ENCODE results near the gene ADM.
"Not testable (repeated sequence)": the region's sequence is repeated elsewhere in the genome, so short reads cannot be mapped to it uniquely, and the experiment has no call there.

Gene ADM

DNA sequence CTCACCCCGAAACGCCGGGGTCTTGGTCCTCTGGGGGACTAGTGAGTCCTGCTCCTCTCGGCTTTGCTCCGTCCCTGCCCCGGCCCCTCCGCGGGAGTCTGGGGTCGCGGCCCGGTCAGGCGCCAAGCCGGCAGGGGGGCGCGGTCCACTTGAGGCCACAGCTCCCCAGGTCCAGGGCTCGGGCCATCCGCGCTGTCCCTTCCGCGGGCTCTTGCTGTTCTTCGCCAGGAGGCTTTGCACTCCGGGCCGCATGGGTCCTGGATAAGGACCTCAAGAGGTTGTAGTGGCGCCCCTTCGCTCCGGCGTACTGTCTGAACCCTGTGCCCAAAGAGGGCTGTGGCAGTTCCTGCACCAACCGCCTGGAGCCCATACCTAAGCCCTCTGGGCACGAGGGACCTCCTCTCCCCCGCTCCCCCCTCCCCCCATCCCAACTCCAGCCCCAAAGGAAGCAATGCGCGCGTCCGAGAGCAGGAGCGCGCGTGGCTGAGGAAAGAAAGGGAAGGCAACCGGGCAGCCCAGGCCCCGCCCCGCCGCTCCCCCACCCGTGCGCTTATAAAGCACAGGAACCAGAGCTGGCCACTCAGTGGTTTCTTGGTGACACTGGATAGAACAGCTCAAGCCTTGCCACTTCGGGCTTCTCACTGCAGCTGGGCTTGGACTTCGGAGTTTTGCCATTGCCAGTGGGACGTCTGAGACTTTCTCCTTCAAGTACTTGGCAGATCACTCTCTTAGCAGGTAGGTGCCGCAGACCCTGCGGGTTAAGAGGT lies at the start of gene ADM:
ADM (plus strand) TSS at position 579 of the 767 bp plus-strand sequence. CDS start 628 bp downstream, outside the sequence.
- no peak for DNase-seq

DNA sequence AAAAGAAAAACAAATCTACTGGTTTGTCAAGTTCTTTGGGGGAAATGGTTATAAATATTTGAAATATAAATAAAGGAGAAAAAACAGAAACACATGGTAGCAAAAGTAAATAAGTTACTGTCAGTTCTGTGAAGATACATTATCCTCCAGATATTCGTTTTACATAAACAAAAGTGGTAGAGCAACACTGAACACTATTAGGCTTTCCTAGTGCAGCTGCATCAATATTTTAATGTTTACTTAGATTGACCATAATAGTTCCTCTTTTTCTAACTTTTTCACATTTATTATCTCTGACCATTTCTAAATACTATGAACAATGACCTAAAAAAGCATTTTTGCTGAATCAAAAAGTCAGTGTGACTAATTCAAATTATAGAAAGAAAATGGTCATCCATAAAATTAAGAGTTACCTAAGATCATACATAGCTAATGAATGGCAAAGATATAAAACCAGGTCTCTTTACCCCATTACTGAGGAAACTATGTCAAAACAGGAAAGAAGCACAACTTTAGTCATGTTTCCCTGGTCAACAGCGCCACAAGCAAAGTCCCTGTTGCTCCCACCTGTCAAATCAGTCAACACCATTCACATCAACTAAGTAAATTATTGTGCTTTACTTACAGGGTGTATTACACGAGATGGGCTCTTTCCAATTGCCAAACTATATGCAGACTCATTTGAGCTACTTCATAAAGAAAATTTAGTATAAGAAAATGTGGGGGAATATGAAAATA lies 49.3 kb upstream of the ADM start:
- no peak for DNase-seq

- DNase-seq: no peak
These were observed 47.4 kb upstream of the ADM start for GRCh38 chr11:10257478-10257877.

DNA sequence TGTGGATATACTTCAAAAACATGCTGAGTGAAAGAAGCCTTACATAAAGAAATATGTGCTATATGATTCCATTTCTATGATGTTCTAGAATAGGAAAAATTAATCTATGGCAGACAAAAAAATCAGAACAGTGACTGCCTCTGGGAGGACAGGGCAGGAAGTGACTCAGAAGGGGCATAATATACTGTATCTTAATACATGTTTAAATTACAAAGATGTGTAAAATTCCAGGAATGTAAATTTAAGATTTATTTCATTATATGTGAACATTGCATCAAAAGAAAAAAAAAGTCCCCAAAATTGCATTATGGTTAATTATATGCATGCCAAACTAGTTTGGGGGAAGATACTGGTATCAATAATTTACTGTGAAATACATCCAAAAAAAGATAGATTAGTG lies 43.1 kb upstream of the ADM start:
- DNase-seq: no peak

- DNase-seq: no peak
These were observed 40.9 kb upstream of the ADM start for GRCh38 chr11:10263929-10264328.

GRCh38 chr11:10264716-10265115 lies 40.2 kb upstream of the ADM start:
- not testable (repeated sequence) for DNase-seq

DNA sequence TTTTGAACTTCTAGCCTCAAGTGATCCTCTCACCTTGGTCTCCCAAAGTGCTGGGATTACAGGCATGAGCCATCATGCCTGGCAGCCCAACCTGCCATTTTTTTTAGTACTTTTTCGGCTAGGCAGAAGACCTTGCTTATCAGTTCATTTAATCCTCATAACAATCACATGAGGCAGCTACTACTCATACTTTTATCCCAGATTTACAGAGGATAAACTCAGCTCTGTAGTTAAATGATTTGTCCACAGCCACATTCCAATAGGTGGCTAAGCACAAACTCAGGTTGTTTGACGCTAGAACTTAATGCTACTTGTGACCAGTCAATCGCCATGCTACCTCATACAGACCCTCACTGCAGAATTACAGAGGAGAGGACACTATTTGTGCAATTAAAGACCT lies 38.9 kb upstream of the ADM start:
- no peak for DNase-seq

DNA sequence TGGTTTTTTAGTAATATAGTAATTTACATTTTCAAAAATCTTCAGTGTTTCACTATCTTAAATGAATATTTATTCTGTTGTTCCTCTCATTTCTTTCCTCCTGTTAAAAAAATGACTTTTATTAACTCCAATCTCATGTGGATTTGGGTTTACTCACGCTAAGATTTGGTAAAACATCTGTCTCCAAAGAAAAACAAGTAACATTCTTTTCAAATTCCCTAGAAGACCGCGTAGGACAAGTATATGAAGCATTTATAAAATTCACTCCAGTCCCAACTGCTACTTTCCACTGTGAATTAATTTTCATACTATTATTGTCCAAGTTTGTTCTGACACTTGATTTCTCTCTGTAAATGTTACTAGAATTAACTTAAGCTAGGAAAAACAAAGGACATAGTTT lies 37.1 kb upstream of the ADM start:
- DNase-seq: no peak

GRCh38 chr11:10268746-10269488 lies 36.0 kb upstream of the ADM start:
- DNase-seq: no peak

DNA sequence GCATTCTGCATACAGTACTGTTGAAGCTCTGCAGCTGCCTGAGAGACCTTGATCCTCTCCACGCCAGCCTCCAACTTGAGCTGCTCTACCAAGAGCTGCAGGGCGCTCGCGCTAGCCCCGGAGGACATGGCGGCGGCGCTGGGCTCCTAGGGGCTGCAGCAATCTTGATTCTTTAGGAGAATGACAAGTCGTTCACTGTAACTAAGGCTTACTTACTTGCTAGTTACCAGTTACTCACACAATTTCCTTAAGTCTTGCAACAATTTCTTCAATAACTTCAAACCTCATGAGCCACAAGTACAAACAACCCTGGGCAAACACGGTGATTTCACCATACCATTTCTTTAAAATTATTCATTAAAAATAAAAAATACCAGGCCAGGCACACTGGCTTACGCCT lies 32.7 kb upstream of the ADM start:
- no peak for DNase-seq

DNA sequence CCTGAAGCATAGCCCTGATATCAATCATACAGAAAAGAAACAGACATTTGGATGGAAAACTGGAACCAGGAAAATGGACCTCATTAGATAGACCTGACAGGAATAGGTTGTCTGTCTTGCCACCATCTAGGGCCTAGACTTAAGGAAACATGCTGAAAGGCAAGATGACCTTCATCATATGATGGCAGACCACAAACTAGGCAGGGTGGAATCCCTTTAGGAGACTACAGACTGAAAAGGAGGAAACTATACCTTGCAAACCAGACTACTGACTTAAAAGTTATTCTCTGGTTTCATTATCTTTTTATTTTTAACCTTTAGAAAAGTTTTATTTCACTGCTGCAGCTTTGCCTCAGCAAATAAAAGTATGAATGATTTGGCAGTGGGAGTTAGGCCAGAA lies 31.1 kb upstream of the ADM start:
- DNase-seq: no peak

- DNase-seq: no peak
These were observed 30.1 kb upstream of the ADM start for GRCh38 chr11:10274726-10275125.

DNA sequence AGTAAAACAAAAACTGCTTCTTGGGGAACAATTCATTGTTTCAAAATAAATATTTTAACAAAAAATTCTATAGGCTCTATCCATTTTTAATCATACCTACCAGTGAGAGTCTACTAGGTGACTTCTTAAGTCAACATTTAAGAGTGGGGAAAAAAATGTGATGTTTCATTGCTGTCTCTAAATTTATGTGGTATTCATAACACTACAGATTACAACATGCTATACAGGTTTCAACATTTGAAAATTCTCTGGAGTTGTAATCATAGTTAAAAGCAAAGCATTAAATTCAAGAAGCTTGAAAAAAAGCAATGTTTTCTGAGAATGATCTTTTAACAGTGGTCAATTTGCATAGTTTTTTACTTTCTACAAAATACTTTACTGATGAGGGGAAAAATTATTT lies 29.2 kb upstream of the ADM start:
- no peak for DNase-seq

- no peak for DNase-seq
These were observed 22.8 kb upstream of the ADM start for GRCh38 chr11:10282117-10282516.

- no peak for DNase-seq
These were observed 20.9 kb upstream of the ADM start for GRCh38 chr11:10283991-10284390.

GRCh38 chr11:10285148-10285802 lies 19.6 kb upstream of the ADM start:
- no peak for DNase-seq

GRCh38 chr11:10287140-10287539 lies 17.7 kb upstream of the ADM start:
- no peak for DNase-seq

GRCh38 chr11:10287766-10288715 lies 16.8 kb upstream of the ADM start:
- DNase-seq: no peak

- no peak for DNase-seq
These were observed 15.8 kb upstream of the ADM start for GRCh38 chr11:10288881-10289764.

DNA sequence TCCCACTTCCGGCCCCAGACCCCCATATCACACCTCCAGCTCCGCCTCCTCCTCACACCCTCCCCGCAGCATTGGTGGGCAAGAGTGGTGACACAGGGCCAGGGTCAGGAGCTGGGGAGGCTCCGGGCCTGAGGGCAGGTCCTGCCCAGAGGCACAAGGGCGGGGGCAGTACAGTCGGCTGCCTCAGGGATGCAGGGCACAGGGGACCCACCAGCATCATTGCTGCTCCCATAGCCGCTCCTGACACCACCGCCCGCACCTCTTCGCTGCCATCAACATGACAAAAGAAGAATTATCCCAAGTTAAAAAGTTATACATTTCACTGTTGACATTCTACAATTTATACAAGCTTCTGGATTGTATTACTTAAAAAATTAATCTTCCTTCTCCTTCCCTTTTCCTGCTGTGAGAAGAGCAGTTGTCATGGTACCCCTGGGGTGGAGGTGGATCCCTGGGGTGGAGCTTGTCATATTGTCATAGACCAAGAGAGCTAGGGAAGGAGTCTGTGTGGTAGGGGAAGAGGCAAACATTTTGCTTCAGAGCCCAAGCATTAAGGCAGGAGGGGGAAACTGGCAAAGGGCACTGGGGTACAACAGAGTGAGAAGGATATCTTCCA lies 15.0 kb upstream of the ADM start:
- no peak for DNase-seq
